Astrocyte (in vitro differentiated cells and primary cell): ENCODE measurements around the gene ZBTB7C.

Experiments
- EZH2 ChIP-seq: IDR thresholded peaks from 2 replicates; pipeline ENCODE4 v1.6.1; 2012; ENCODE audit warnings: mild to moderate bottlenecking, low read length, inconsistent platforms; ENCODE audit not compliant: insufficient read depth
- TF ChIP-seq, protein P1 (sequence below): IDR thresholded peaks from 2 replicates; pipeline ENCODE4 v1.5.1; 2011; ENCODE audit warnings: low read depth, mild to moderate bottlenecking, inconsistent platforms, low read length, moderate library complexity; ENCODE audit not compliant: insufficient read depth

DNA sequence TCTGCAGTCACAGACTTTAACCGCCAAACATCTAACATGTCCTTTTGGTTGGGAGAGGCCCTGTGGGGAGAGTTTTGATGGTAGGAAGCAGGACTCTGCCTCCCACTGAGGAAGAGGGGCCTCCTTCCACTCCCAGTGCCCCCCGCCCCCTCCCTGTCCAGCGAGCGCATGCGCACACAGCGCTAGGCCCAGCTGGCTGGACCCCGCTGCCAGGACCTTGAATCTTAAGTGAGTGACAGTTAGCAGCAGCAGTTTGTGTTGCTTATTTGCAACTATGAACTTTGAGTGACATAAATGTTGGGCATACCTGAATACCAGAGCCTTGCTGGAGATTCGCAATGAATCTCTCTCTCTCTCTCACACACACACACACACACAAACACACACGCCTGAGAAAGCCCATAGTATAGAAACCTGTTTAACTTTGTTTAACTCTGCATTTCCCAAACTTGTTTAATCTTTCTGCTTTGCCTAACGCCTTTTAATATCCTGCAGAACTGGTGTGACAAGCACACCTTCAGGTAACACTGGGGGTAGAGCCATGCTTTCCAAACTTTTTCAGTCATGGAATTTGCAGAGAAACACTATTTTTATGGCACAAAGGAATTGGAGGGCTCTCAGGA is 344.1 kb downstream of the ZBTB7C start:
- TF ChIP-seq, protein P1, sequence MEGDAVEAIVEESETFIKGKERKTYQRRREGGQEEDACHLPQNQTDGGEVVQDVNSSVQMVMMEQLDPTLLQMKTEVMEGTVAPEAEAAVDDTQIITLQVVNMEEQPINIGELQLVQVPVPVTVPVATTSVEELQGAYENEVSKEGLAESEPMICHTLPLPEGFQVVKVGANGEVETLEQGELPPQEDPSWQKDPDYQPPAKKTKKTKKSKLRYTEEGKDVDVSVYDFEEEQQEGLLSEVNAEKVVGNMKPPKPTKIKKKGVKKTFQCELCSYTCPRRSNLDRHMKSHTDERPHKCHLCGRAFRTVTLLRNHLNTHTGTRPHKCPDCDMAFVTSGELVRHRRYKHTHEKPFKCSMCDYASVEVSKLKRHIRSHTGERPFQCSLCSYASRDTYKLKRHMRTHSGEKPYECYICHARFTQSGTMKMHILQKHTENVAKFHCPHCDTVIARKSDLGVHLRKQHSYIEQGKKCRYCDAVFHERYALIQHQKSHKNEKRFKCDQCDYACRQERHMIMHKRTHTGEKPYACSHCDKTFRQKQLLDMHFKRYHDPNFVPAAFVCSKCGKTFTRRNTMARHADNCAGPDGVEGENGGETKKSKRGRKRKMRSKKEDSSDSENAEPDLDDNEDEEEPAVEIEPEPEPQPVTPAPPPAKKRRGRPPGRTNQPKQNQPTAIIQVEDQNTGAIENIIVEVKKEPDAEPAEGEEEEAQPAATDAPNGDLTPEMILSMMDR, result no peak
- TF ChIP-seq EZH2, result no peak
